Endothelial cell of hepatic sinusoid (primary cell): Measurements from ENCODE around the gene KCP.

Experiments used
- in situ Hi-C: cut with HindIII; loops from 2 replicates; pipeline ENCODE4 v1.10.0; 2017; ENCODE audit warnings: low sequenced_read_pairs

The KCP gene

GRCh38 chr7:128939075-128939860 lies 28.8 kb upstream of the KCP start:
- in situ Hi-C loops: no loop called here

- in situ Hi-C loops: no loop called here
Measured at GRCh38 chr7:128938544-128939074, 28.1 kb upstream of the KCP start.

- in situ Hi-C loops: no loop called here
Measured at GRCh38 chr7:128937647-128938543, 27.4 kb upstream of the KCP start, which contains the start of gene IRF5. IRF5 (plus strand) TSS chr7:128937927; CDS start chr7:128942082, 4,155 bp downstream.

- in situ Hi-C loops: no loop called here
Measured at GRCh38 chr7:128937271-128937646, 26.8 kb upstream of the KCP start.

GRCh38 chr7:128936798-128937197 lies 26.3 kb upstream of the KCP start:
- in situ Hi-C loops: no loop called here

- in situ Hi-C loops: no loop called here
Measured at GRCh38 chr7:128935342-128935730, 24.8 kb upstream of the KCP start.

GRCh38 chr7:128934361-128935341 lies 24.1 kb upstream of the KCP start:
- in situ Hi-C loops: no loop called here

GRCh38 chr7:128933180-128933891 lies 22.8 kb upstream of the KCP start:
- in situ Hi-C loops: no loop called here

- in situ Hi-C loops: no loop called here
Measured at GRCh38 chr7:128932862-128933179, 22.3 kb upstream of the KCP start.

- in situ Hi-C loops: no loop called here
Measured at GRCh38 chr7:128931965-128932861, 21.7 kb upstream of the KCP start.

- in situ Hi-C loops: no loop called here
Measured at GRCh38 chr7:128931190-128931798, 20.8 kb upstream of the KCP start.

- in situ Hi-C loops: no loop called here
Measured at GRCh38 chr7:128928882-128929788, 18.6 kb upstream of the KCP start.

- in situ Hi-C loops: no loop called here
Measured at GRCh38 chr7:128928159-128928813, 17.8 kb upstream of the KCP start.

- in situ Hi-C loops: no loop called here
Measured at GRCh38 chr7:128924707-128925588, 14.4 kb upstream of the KCP start.

GRCh38 chr7:128923411-128923800 lies 12.9 kb upstream of the KCP start:
- in situ Hi-C loops: no loop called here
